Measurements from ENCODE around the gene TEKT4. TPM values are rescaled to one million over a fixed set of nuclear protein-coding genes. Genes with fewer than 3 reads are reported as not detected.
"Not testable (repeated sequence)": the region's sequence is repeated elsewhere in the genome, so short reads cannot be mapped to it uniquely, and the experiment has no call there.

TEKT4 gene
- total RNA-seq, 1 donor from 2014 or later, result not detected

GRCh38 chr2:94877129-94877528 lies 5.9 kb downstream of the TEKT4 start:
- DNase-seq (ENCODE audit: low spot score in 2 of 2, unreplicated experiment in 2 of 2), result no peak
- H3K4me1 Mint-ChIP-seq, result no peaks in the 10 kb centered on the region
- TF ChIP-seq, protein P1, sequence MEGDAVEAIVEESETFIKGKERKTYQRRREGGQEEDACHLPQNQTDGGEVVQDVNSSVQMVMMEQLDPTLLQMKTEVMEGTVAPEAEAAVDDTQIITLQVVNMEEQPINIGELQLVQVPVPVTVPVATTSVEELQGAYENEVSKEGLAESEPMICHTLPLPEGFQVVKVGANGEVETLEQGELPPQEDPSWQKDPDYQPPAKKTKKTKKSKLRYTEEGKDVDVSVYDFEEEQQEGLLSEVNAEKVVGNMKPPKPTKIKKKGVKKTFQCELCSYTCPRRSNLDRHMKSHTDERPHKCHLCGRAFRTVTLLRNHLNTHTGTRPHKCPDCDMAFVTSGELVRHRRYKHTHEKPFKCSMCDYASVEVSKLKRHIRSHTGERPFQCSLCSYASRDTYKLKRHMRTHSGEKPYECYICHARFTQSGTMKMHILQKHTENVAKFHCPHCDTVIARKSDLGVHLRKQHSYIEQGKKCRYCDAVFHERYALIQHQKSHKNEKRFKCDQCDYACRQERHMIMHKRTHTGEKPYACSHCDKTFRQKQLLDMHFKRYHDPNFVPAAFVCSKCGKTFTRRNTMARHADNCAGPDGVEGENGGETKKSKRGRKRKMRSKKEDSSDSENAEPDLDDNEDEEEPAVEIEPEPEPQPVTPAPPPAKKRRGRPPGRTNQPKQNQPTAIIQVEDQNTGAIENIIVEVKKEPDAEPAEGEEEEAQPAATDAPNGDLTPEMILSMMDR (IDR thresholded peaks at IDR 0.05; ENCODE audit: unreplicated experiment), result no peak
- no peak overlapping the region for H3K4me3 Mint-ChIP-seq
- H3K9me3 Mint-ChIP-seq, result no peaks in the 10 kb centered on the region
- no peak overlapping the region for H3K27ac Mint-ChIP-seq
- H3K36me3 Mint-ChIP-seq, result no peaks in the 10 kb centered on the region
- H3K27me3 Mint-ChIP-seq (ENCODE audit: low read depth), result peaks cover 6% of the 10 kb centered on the region

DNA sequence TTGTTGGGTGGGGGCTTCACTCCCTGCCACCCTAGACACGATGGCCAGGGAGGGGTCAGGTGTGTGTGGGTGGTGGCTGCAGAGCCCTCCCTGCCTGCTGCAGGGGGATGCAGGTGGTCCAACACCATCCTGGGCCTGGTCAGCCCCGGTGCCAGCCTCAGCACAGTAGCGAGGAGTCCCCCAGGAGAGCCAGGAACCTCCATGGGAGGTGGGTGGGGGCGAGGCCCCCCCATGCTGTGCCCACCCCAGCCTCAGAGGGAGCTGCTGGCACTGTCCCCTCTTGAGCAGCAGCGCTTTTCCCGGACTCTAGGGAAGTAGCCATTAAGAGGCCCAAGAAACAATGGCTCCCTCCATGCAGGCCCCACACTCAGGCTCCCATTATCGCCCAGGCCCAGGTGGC lies 7.3 kb downstream of the TEKT4 start:
- H3K27me3 Mint-ChIP-seq (ENCODE audit: low read depth); DNase-seq (ENCODE audit: low spot score in 2 of 2, unreplicated experiment in 2 of 2); H3K9me3 Mint-ChIP-seq; H3K27ac Mint-ChIP-seq; H3K4me3 Mint-ChIP-seq; H3K36me3 Mint-ChIP-seq; H3K4me1 Mint-ChIP-seq: not testable (repeated sequence)

- Mint-ChIP-seq H3K27me3 (ENCODE audit: low read depth) (no peaks in the 10 kb centered on the region), H3K36me3 (no peaks in the 10 kb centered on the region), H3K27ac (no peak overlapping the region), H3K4me1 (no peaks in the 10 kb centered on the region), H3K9me3 (peaks cover 3% of the 10 kb centered on the region), H3K4me3 (no peak overlapping the region)
- no peak for DNase-seq (ENCODE audit: low spot score in 2 of 2, unreplicated experiment in 2 of 2)
- TF ChIP-seq, protein P1 (IDR thresholded peaks at IDR 0.05; ENCODE audit: unreplicated experiment), result no peak
These were observed 8.2 kb downstream of the TEKT4 start for GRCh38 chr2:94879314-94879981.

- DNase-seq (ENCODE audit: low spot score in 2 of 2, unreplicated experiment in 2 of 2), result no peak
- H3K4me1 Mint-ChIP-seq, result no peaks in the 10 kb centered on the region
- no peaks in the 10 kb centered on the region for H3K27me3 Mint-ChIP-seq (ENCODE audit: low read depth)
- no peaks in the 10 kb centered on the region for H3K36me3 Mint-ChIP-seq
- TF ChIP-seq, protein P1 (IDR thresholded peaks at IDR 0.05; ENCODE audit: unreplicated experiment), result no peak
- H3K9me3 Mint-ChIP-seq, result peaks cover 6% of the 10 kb centered on the region
- H3K27ac Mint-ChIP-seq, result no peak overlapping the region
- H3K4me3 Mint-ChIP-seq, result no peak overlapping the region
These were observed 8.8 kb downstream of the TEKT4 start for GRCh38 chr2:94879982-94880377.

DNA sequence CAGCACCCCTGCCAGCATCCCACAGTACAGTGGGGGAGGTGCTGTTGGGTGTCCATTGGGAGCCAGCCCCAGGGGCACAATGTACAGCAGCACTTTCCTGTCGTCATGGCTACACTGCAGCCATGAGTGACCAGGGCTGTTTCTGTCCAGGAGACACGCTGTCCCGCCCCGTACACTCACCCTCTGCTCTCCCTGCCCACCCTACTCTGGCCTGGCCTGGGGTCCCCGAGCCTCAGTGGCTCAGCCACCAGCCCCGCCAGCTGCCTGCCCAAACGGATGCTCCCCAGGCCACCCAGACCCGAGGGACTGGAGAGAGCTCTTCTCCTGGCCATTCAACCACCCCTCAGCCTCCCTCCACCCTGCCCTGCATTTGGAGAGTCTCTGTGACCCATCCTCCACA lies 9.3 kb downstream of the TEKT4 start:
- peaks cover 8% of the 10 kb centered on the region for H3K9me3 Mint-ChIP-seq
- no peaks in the 10 kb centered on the region for H3K27me3 Mint-ChIP-seq (ENCODE audit: low read depth)

DNA sequence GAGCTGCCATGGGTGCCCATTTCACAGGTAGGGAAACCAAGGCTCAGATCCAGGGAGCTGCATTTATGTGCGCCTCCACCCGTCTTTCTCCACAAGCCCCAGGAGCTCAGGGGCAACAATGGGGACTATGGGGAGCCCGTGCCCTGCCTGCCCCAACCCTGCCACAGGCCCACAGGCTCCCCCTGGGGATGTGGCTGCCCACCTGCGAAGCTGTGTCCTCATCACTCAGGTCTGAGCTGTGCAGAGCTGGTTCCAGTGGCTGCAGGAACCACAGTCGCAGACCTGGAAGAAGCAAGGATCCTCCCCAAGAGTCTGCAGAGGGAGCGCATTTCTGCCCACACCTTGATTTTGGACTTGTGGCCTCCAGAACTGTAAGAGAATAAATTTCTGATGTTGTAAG lies 9.8 kb downstream of the TEKT4 start:
- H3K4me3 Mint-ChIP-seq, result no peak overlapping the region
- H3K27ac Mint-ChIP-seq, result no peak overlapping the region
- H3K27me3 Mint-ChIP-seq (ENCODE audit: low read depth), result no peaks in the 10 kb centered on the region
- no peak for DNase-seq (ENCODE audit: low spot score in 2 of 2, unreplicated experiment in 2 of 2)
- H3K4me1 Mint-ChIP-seq, result no peaks in the 10 kb centered on the region
- TF ChIP-seq, protein P1 (IDR thresholded peaks at IDR 0.05; ENCODE audit: unreplicated experiment), result no peak
- peaks cover 8% of the 10 kb centered on the region for H3K9me3 Mint-ChIP-seq
- H3K36me3 Mint-ChIP-seq, result no peaks in the 10 kb centered on the region

More for the DNA sequence above, 9.3 kb downstream of the TEKT4 start:
- no peak for DNase-seq (ENCODE audit: low spot score in 2 of 2, unreplicated experiment in 2 of 2)
- no peaks in the 10 kb centered on the region for H3K36me3 Mint-ChIP-seq
- H3K4me1 Mint-ChIP-seq, result no peaks in the 10 kb centered on the region
- H3K27ac Mint-ChIP-seq, result no peak overlapping the region
- H3K4me3 Mint-ChIP-seq, result no peak overlapping the region
- TF ChIP-seq, protein P1 (IDR thresholded peaks at IDR 0.05; ENCODE audit: unreplicated experiment), result no peak

Measured in mesothelial cell of epicardium (in vitro differentiated cells).